HEK293 (cell line): Measurements from ENCODE around the gene CLDN7.
A peak's percentile ranks its signal among the peaks of the same experiment; 100 is the strongest.

Experiments
- CTCF ChIA-PET: fragments of 350-600 bp; formaldehyde crosslinking; extraction: SDS; loops from one replicate; lab custom pipeline; 2021; ENCODE audit warnings: antibody characterized with exemption; lab: Yijun Ruan, JAX
- POLR2A ChIA-PET: fragments of 300-600 bp; formaldehyde crosslinking; extraction: SDS; loops from one replicate; lab custom pipeline; 2020; ENCODE audit warnings: antibody characterized with exemption, inconsistent platforms; lab: Yijun Ruan, JAX
- H3K27ac ChIP-seq: fragments of 200-500 bp; sonication (Bioruptor generic); 2 replicates; pipeline ENCODE4 v1.5.1; 2014; ENCODE audit warnings: low read depth, low read length, control low read depth, inconsistent platforms; ENCODE audit errors: extremely low read depth
- H3K36me3 ChIP-seq, 2 experiments: fragments of 200-500 bp in 1 of 2; sonication (Bioruptor generic) in 1 of 2; 1 replicate in 1 of 2; 2 replicates in 1 of 2; pipeline ENCODE4 v1.5.1; 2014 to 2017; ENCODE audit warnings: inconsistent platforms in 2 of 2, low read length in 2 of 2; ENCODE audit not compliant: control insufficient read depth in 2 of 2, insufficient read depth in 1 of 2
- H3K4me1 ChIP-seq: fragments of 200-500 bp; sonication (Bioruptor generic); 2 replicates; pipeline ENCODE4 v1.5.1; 2014; ENCODE audit warnings: mild to moderate bottlenecking, low read length, inconsistent platforms; ENCODE audit not compliant: control insufficient read depth, insufficient read depth
- H3K4me3 ChIP-seq: 2 replicates; pipeline ENCODE4 v1.5.1; 2011; ENCODE audit warnings: low read depth, mild to moderate bottlenecking, control low read depth, low read length, moderate library complexity
- H3K9me3 ChIP-seq: fragments of 200-500 bp; sonication (Bioruptor generic); 2 replicates; pipeline ENCODE4 v1.5.1; 2014; ENCODE audit warnings: low read depth, low read length, inconsistent platforms; ENCODE audit not compliant: control insufficient read depth, insufficient read depth
- AEBP2 ChIP-seq: fragments of 450-650 bp; formaldehyde crosslinking; IDR thresholded peaks from 2 replicates; pipeline ENCODE4 v1.5.1; 2016; ENCODE audit warnings: missing biosample characterization, missing genetic modification characterization, borderline replicate concordance
- BCL11B ChIP-seq: fragments of 450-650 bp; formaldehyde crosslinking; IDR thresholded peaks from 2 replicates; pipeline ENCODE4 v1.5.1; 2016; ENCODE audit warnings: low read depth, missing biosample characterization, missing genetic modification characterization
- GLI2 ChIP-seq: fragments of 450-650 bp; formaldehyde crosslinking; IDR thresholded peaks from 2 replicates; pipeline ENCODE4; 2017; ENCODE audit warnings: missing biosample characterization, missing genetic modification characterization, low read depth, borderline replicate concordance
- GLIS1 ChIP-seq: fragments of 450-650 bp; formaldehyde crosslinking; IDR thresholded peaks from 2 replicates; pipeline ENCODE4 v1.5.1; 2016; ENCODE audit warnings: missing biosample characterization, missing genetic modification characterization
- KLF9 ChIP-seq: fragments of 450-650 bp; formaldehyde crosslinking; IDR thresholded peaks from 2 replicates; pipeline ENCODE4 v1.5.1; 2016; ENCODE audit warnings: missing biosample characterization, missing genetic modification characterization, low read depth
- MEIS1 ChIP-seq: sonication (generic); formaldehyde crosslinking; IDR thresholded peaks from 2 replicates; pipeline ENCODE4 v1.8.1; 2022; ENCODE audit warnings: missing genetic modification reagents, mild to moderate bottlenecking, borderline replicate concordance
- PATZ1 ChIP-seq: fragments of 450-650 bp; formaldehyde crosslinking; IDR thresholded peaks from 2 replicates; pipeline ENCODE4 v1.5.1; 2016; ENCODE audit warnings: missing biosample characterization, missing genetic modification characterization
- RBAK ChIP-seq: fragments of 450-650 bp; formaldehyde crosslinking; IDR thresholded peaks from 2 replicates; pipeline ENCODE4 v1.5.1; 2016; ENCODE audit warnings: missing biosample characterization, missing genetic modification characterization
- YY1 ChIP-seq: fragments of 450-650 bp; formaldehyde crosslinking; IDR thresholded peaks from 2 replicates; pipeline ENCODE4 v1.5.1; 2018; ENCODE audit warnings: missing biosample characterization, missing genetic modification characterization
- ZBTB48 ChIP-seq: fragments of 450-650 bp; formaldehyde crosslinking; IDR thresholded peaks from 2 replicates; pipeline ENCODE4 v1.5.1; 2016; ENCODE audit warnings: missing biosample characterization, missing genetic modification characterization
- ZBTB49 ChIP-seq: fragments of 450-650 bp; formaldehyde crosslinking; IDR thresholded peaks from 2 replicates; pipeline ENCODE4 v1.5.1; 2016; ENCODE audit warnings: missing biosample characterization, missing genetic modification characterization, low read depth
- ZFHX2 ChIP-seq: fragments of 450-650 bp; formaldehyde crosslinking; conservative IDR thresholded peaks from 2 replicates; pipeline ENCODE4 v1.5.1; 2016; ENCODE audit warnings: missing biosample characterization, missing genetic modification characterization
- ZNF2 ChIP-seq: fragments of 450-650 bp; formaldehyde crosslinking; IDR thresholded peaks from 2 replicates; pipeline ENCODE4 v1.5.1; 2016; ENCODE audit warnings: missing biosample characterization, missing genetic modification characterization
- ZNF280D ChIP-seq: fragments of 450-650 bp; formaldehyde crosslinking; IDR thresholded peaks from 2 replicates; pipeline ENCODE4 v1.5.1; 2016; ENCODE audit warnings: missing biosample characterization, missing genetic modification characterization
- ZNF292 ChIP-seq: fragments of 450-650 bp; formaldehyde crosslinking; IDR thresholded peaks from 2 replicates; pipeline ENCODE4 v1.5.1; 2016; ENCODE audit warnings: low read depth, missing biosample characterization, missing genetic modification characterization, borderline replicate concordance
- ZNF416 ChIP-seq: fragments of 450-650 bp; formaldehyde crosslinking; IDR thresholded peaks from 2 replicates; pipeline ENCODE4 v1.5.1; 2016; ENCODE audit warnings: missing biosample characterization, missing genetic modification characterization
- ZNF449 ChIP-seq: fragments of 450-650 bp; formaldehyde crosslinking; IDR thresholded peaks from 2 replicates; pipeline ENCODE4 v1.5.1; 2017; ENCODE audit warnings: missing biosample characterization, mild to moderate bottlenecking, missing genetic modification characterization, moderate library complexity
- ZNF513 ChIP-seq: fragments of 450-650 bp; IDR thresholded peaks from 2 replicates; pipeline ENCODE4 v1.5.1; 2018; ENCODE audit warnings: missing biosample characterization, missing genetic modification characterization
- ZNF514 ChIP-seq: fragments of 450-650 bp; formaldehyde crosslinking; IDR thresholded peaks from 2 replicates; pipeline ENCODE4 v1.5.1; 2016; ENCODE audit warnings: missing biosample characterization, missing genetic modification characterization
- ZNF791 ChIP-seq: fragments of 450-650 bp; formaldehyde crosslinking; IDR thresholded peaks from 2 replicates; pipeline ENCODE4 v1.5.1; 2016; ENCODE audit warnings: missing biosample characterization, missing genetic modification characterization
- ZSCAN5A ChIP-seq: fragments of 450-650 bp; formaldehyde crosslinking; IDR thresholded peaks from 2 replicates; pipeline ENCODE4 v1.5.1; 2016; ENCODE audit warnings: missing biosample characterization, missing genetic modification characterization

The CLDN7 gene

GRCh38 chr17:7307686-7308624 lies 45.7 kb upstream of the CLDN7 start:
- POLR2A ChIA-PET: interaction anchor here (0.6 to 3.9 kb wide), 4 partner anchors 21 to 272 kb away, joined by 3 to 36 read pairs (median 4); partner anchors contain the start of genes DVL2, NEURL4, SLC16A13 and SLC2A4
- CTCF ChIA-PET: interaction anchor here (0.5 to 1.7 kb wide), 4 partner anchors 38 to 607 kb away, joined by 3 to 5 read pairs (median 4); no protein-coding TSS in a partner anchor
- Histone ChIP-seq H3K4me1 (peaks cover 15% of the 10 kb centered on the region), H3K36me3 (peaks cover 33 to 38% of the 10 kb centered on the region in 2 experiments), H3K4me3 (peak overlapping the region; percentile 80), H3K9me3 (no peaks in the 10 kb centered on the region), H3K27ac (peak overlapping the region; percentile 99)
- TF ChIP-seq ZNF514 (tag by site-specific recombination): no peak
- TF ChIP-seq PATZ1: peak; percentile 45; the same call in 1 of the 2 replicates
- no peak for TF ChIP-seq ZBTB48 (tag by site-specific recombination)
- peak; percentile 15; the same call in 1 of the 2 replicates for TF ChIP-seq KLF9 (tag by site-specific recombination)
- no peak for TF ChIP-seq ZNF280D
- 0 out of 2 replicates have a peak, but pooled peaks have one; percentile 11 for TF ChIP-seq ZNF2 (tag by site-specific recombination)
- TF ChIP-seq ZSCAN5A: no peak
- no peak for TF ChIP-seq AEBP2 (tag by site-specific recombination)
- TF ChIP-seq ZFHX2 (tag by site-specific recombination): no peak; the same call in 1 of the 2 replicates
- TF ChIP-seq BCL11B (tag by site-specific recombination): 0 out of 2 replicates have a peak, but pooled peaks have one; percentile 45
- no peak for TF ChIP-seq MEIS1 (CRISPR knock-in tag)
- no peak for TF ChIP-seq RBAK
- TF ChIP-seq ZNF292 (tag by site-specific recombination): no peak; the same call in 1 of the 2 replicates
- TF ChIP-seq ZBTB49 (tag by site-specific recombination): no peak
- TF ChIP-seq GLIS1 (tag by site-specific recombination): peak; percentile 46; the same call in 1 of the 2 replicates
- TF ChIP-seq ZNF416: no peak
- 0 out of 2 replicates have a peak, but pooled peaks have one; percentile 11 for TF ChIP-seq ZNF513 (tag by site-specific recombination)
- TF ChIP-seq GLI2 (tag by site-specific recombination): no peak
- TF ChIP-seq ZNF791 (tag by site-specific recombination): no peak
- TF ChIP-seq ZNF449: peak; percentile 65; the same call in 1 of the 2 replicates
- TF ChIP-seq YY1 (tag by site-specific recombination): peak; percentile 36; the same call in 1 of the 2 replicates
